ENCODE data around the gene PLD6.
A peak's percentile ranks its signal among the peaks of the same experiment; 100 is the strongest.

PLD6 gene

GRCh38 chr17:17227608-17228520, 21.7 kb upstream of the PLD6 start:
- no peak for DNase-seq

GRCh38 chr17:17226451-17227265, 20.5 kb upstream of the PLD6 start:
- DNase-seq = no peak

DNA sequence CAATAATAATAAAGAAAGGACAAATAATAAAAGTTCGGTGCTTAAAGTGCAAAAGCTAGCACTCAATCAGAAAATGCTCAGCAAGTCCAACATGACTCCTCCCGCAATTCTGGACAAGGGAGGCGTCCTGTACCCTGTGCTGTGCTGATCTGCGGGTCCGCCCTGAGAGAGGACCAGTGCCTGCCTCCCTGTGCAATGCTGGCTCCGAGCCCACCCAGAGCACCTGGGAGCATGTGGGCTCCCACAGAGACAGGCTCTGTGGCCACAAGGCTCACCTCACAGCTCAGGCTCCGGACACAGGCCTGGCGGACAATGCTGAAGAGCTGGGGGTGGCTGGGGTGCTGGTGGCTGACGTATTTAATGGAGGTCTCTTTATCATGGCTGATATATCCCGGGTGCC, 19.8 kb upstream of the PLD6 start:
- no peak for DNase-seq

GRCh38 chr17:17224137-17224536, 18.0 kb upstream of the PLD6 start:
- DNase-seq = no peak

GRCh38 chr17:17223736-17224135, 17.6 kb upstream of the PLD6 start:
- DNase-seq = no peak

- DNase-seq = no peak
These were observed 15.2 kb upstream of the PLD6 start for GRCh38 chr17:17221329-17221728.

GRCh38 chr17:17220529-17220928, 14.4 kb upstream of the PLD6 start:
- DNase-seq = no peak

DNA sequence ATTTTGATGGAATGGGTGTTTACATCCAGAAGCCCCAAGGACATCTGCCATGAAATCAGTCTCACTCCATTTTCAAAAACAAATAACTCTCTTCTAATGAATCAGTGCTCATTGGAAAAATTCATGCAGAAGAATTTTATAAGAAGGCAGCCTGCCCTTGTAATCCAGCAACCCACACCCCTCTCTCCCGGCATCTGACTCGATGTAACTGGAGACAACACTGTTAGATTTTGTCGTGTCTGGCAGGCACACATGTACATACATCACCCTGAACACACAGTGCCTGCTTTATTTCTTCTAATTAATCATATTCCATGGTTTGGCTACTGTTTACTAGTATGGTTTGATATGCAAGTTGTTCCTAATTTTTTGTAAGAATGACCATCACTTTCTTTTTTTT, 11.9 kb upstream of the PLD6 start:
- no peak for DNase-seq

DNA sequence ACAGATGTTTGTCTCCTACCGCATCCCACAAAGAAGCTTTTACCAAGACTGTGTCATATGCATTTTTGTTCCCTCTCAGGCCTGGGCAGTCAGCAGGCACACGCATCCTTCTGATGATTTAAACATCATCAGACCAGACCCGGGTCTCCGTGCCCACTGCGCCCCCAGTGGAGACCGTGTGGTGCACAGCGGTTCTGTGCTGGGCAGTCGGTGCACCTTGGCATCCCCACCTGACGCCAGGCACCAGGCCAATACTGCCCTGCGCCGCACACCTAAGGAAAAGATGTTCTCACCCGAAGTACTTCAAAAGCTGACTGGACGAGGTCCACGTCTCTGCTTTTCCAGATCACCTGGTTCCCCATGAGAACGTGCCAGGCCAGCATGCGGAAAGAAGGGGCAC, 10.6 kb upstream of the PLD6 start:
- no peak for DNase-seq

DNA sequence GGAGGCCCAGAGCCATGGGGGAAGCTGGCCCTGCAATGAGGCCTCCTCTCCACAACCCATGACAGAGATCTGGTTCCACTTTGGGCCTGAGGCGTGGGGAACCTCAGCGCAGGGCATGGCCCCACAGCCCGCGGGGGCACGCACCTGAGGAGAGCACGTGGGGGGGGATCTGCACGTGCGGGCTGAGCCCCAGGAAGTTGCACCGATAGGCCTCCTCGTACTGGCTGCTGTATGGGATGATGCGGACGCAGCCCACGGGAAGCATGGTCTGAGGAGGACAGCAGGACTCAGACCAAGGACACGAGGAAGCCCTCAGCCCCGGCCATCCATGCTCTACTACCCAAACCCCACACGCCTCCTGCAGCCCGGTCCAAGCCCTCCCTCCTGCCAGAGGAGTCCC, 10.1 kb upstream of the PLD6 start:
- DNase-seq = no peak

DNA sequence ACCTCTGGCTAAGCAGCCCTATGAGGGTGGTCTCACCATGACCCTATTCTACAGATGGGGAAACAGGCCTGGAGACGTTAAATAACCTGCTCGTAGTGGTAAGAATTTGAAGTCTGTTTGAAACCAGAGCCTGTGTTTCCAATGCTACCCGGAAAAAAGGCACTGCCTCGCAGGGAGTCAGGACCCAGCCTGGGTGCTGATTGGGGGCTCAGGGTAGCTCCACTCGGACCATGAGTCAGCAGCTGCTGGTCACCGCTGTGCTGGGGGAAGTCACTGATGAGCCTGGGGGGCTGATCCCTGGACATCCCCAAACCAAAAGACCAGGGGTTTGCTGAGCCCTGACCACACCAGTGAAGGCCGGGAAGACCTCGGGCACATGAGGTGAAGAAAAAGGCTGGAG, 9.4 kb upstream of the PLD6 start:
- DNase-seq = no peak

DNA sequence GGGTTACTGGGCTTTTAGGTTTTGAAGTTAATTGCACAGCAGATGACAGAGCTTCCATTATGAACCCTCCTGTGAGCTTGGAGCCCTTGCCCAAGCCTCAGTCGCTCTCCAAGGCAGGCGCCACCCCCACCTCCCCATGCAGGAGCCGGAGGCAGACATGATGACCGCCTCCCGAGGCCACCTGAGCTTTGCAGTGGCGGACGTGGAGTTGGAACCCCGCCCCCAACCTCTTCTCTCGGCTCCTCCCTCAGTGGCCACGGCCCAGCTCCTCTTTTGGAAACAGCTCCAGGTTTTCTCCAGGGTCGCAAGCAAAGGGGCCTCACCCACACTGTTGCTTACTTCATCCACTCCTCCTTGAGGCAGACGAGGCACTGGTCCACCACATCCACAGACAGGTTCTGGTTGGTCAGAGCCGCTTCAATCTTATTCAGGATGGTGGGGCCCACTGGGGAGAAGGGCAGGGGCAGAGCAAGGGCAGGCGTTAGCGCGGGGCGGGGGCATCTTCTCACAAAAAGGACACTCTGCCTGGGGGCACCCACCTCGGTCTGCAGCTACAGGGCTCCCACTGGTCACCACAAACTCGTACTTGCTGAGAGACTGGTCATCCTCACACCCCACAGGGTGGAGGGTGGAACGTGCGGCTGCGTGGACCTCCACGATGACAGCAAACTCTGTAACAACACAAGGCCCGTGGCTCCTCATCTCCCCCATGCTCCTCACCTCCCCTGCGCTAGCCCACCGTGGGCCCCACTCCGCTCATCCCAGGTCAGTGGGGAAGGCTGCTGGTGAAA, 8.7 kb upstream of the PLD6 start:
- no peak for DNase-seq

DNA sequence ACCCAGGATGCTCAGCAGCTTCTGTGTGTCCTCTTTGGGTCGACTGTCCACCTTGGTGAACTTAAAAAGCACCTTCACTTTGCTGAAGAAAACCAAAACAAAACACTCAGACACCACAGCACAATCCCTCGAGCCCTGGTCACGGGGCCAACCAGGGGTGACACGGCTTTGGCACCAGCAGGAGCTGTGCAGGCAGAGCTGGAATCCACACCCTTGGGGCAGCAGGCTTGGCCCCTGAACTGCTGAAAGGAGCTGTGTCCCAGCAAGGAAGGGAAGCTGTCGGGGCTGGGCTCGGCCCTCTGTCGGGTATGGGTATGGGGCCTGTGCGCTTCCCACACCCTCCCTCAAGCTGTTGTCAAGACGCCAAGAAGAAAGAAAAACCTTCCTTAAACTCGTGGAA, 7.6 kb upstream of the PLD6 start:
- no peak for DNase-seq

GRCh38 chr17:17207998-17208397, 1.9 kb upstream of the PLD6 start:
- no peak for DNase-seq

DNA sequence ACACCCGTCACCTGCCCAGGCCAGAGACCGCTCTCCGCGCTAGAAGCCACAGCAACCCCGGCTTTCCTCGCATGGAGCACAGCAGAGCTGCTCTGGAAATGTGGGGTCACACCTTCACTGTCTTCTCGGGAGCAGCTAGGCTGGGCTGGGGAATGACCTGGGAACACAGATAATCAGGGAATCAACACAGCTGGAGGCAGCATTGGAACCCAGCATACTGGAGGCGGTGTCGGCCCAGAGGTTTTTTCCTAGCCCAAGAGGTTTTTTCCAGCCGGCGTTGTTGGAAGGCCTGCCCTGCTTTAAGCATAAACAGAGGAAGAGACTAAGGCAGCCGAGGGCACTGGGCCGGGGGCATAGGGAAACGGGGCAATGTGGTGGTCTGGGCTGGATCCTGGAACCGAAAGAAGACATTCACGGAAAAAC, 791 bp upstream of the PLD6 start:
- DNase-seq = peak in 3 of 56 donors; percentile 18 to 48 (median 40)

DNA sequence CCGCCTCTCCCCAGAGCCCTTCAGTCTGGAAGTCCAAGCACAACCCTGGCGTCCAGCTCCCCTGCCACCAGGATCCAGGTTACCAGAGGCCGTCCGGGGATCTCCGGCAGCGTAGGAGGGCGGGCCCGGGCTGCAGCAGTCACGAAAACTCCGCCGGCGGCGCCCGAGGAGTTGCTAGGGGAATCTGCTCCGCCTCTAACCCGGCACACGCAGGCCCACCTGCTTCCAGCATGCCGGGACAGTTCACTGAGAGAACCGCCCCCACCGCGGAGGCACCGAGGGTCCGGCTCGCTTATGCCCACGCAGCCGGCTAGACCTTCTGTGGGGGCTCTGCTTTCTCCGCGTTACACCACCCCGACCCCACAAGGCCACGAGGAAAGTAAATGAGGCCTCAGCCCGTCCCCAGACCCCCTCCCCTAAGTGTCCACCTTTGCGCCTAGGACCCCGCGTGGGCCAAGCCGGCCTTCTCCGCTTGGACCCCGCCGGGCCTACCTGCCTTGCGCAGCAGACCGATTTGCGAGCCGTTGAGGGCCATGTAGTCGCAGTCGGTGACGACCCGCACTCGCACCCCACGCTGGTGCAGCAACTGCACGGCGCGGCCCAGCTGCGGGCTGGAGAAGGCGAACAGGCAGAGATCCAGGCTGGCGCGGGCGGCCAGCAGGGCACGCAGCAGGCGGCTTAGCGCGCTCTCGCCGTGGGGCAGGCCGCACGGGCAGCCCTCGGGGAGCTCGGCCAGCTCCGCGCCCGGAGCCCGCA, 587 bp downstream of the PLD6 start:
- DNase-seq = peak in 23 of 56 donors; percentile 8 to 64 (median 42)

- DNase-seq = no peak
These were observed 1.4 kb downstream of the PLD6 start for GRCh38 chr17:17204635-17205231.

DNA sequence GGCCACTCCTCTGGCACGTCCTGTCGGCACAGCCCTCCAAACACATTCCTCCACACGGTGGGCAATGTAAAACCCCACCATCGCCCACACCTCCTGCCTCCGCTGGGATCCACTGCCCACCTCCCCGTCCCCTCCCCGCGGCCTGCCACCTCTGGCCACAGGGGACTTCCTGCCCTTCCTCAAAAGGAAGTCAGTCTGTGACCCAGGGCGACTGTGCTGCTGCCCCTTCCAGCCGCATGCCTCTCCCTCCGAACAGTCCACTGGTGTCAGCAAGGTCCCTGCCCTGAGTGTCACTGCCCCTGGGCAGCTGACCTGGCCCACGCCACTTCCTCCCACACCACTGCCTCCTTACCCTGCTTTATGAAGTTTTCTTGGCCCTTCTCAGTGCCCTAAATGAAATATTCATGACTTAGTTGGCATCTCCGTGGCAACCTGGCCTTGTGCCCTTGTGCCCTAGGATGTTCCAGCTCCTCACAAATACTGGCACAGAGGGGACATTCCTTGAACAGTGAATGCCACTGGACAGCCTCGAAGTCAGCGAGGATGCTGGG, 2.0 kb downstream of the PLD6 start:
- peak in 43 of 56 donors; percentile 19 to 79 (median 45) for DNase-seq

DNA sequence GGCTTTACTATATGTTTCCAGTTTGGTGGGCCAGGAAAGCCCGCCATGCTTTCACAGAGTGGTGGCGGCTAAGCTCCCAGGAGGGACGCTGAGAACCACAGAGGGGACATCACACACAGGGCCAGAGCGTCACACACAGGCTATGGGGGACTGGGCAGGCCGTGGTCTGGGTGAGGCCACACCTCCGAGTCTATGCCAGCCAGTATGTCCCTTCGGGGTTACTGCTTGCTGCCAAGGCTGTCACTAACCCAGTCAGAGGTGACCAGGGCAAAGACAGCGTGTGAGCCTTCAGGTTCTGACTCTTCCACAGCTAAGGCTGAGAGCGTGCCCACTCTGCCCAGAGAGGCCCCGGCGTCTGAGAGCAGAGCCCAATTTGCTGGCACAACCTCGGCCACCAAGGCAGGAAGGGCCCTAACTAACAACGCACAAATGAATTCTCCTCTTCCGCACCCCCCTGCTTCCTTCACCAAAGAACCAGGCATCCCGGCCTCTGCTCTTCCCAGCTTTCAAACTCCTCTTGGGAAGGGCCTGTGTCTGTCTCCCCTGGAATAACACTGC, 2.9 kb downstream of the PLD6 start:
- no peak for DNase-seq

DNA sequence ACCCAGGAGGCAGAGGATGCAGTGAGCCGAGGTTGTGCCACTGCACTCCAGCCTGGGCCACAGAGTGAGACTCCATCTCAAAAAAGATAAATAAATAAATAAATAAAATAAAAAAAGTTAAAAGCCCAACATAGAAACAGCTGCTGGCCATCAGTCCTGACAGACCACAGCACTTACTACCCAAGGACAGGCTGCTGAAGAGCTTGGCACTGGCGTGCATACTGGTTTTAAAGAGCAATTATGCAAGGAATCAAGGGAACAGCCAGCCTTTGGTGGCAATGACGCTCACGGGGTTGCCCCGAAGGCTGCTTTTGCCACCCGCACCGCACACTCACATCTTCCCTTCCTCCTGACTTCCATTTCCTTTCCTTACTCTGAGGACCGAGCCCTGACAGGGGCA, 4.2 kb downstream of the PLD6 start:
- DNase-seq = no peak

Data from nucleus accumbens (tissue), 56 donors.